Fibroblast of villous mesenchyme (primary cell): ENCODE measurements around the gene CDH13. TPM values are rescaled to one million over a fixed set of nuclear protein-coding genes. Genes with fewer than 3 reads are reported as not detected.

Experiments
- DNase-seq: peaks from one replicate; pipeline ENCODE4 v3.0.0-alpha.2; 2010; ENCODE audit warnings: low read depth
- H3K4me3 ChIP-seq: 2 replicates; pipeline ENCODE4 v1.5.1; 2011; ENCODE audit warnings: low read depth, mild to moderate bottlenecking, low read length
- CTCF ChIP-seq: IDR thresholded peaks from 2 replicates; pipeline ENCODE4 v1.5.1; 2012; ENCODE audit warnings: low read depth, mild to moderate bottlenecking, low read length; ENCODE audit not compliant: insufficient read depth
- total RNA-seq: library from RNA; depleted of rRNA; stranded (reverse); fragments of >200 nt; gene quantifications from 2 replicates; pipeline ENCODE4 v1.2.3, GENCODE V29; 2012

Gene CDH13
- total RNA-seq, 1 donor, result 47.5 TPM

- no peak for DNase-seq
- H3K4me3 ChIP-seq, result no peak overlapping the region
- TF ChIP-seq CTCF, result no peak
These were observed 728.9 kb downstream of the CDH13 start for GRCh38 chr16:83355570-83356218.

GRCh38 chr16:83356266-83356665 is 729.5 kb downstream of the CDH13 start:
- TF ChIP-seq CTCF, result peak; percentile 83
- peak; percentile 63 for DNase-seq
- H3K4me3 ChIP-seq, result no peak overlapping the region

- no peak for TF ChIP-seq CTCF
- no peak overlapping the region for H3K4me3 ChIP-seq
- no peak for DNase-seq
These were observed 730.2 kb downstream of the CDH13 start for GRCh38 chr16:83356986-83357385.

- TF ChIP-seq CTCF, result no peak
- no peak overlapping the region for H3K4me3 ChIP-seq
- no peak for DNase-seq
These were observed 736.8 kb downstream of the CDH13 start for GRCh38 chr16:83363521-83363920.

GRCh38 chr16:83365166-83365565 is 738.4 kb downstream of the CDH13 start:
- DNase-seq, result no peak
- TF ChIP-seq CTCF, result no peak
- no peak overlapping the region for H3K4me3 ChIP-seq

GRCh38 chr16:83366228-83366627 is 739.5 kb downstream of the CDH13 start:
- DNase-seq, result no peak
- TF ChIP-seq CTCF, result no peak
- H3K4me3 ChIP-seq, result no peak overlapping the region

- H3K4me3 ChIP-seq, result no peak overlapping the region
- TF ChIP-seq CTCF, result no peak
- no peak for DNase-seq
These were observed 748.2 kb downstream of the CDH13 start for GRCh38 chr16:83374979-83375378.
